Endothelial cell (in vitro differentiated cells): ENCODE measurements around the gene CELF5. TPM values are rescaled to one million over a fixed set of nuclear protein-coding genes. Genes with fewer than 3 reads are reported as not detected.

Experiments used
- DNase-seq: peaks from one replicate; pipeline ENCODE4 v3.0.0; 2021; ENCODE audit warnings: low spot score
- H3K27ac Mint-ChIP-seq: one replicate; pipeline ENCODE4 v1.8.0; 2021; ENCODE audit warnings: mixed read lengths, inconsistent platforms; ENCODE audit not compliant: unreplicated experiment
- H3K27me3 Mint-ChIP-seq: one replicate; pipeline ENCODE4 v1.8.0; 2021; ENCODE audit warnings: mild to moderate bottlenecking, moderate library complexity, mixed read lengths, inconsistent platforms; ENCODE audit not compliant: unreplicated experiment
- H3K36me3 Mint-ChIP-seq: one replicate; pipeline ENCODE4 v1.8.0; 2021; ENCODE audit warnings: mild to moderate bottlenecking, low read depth, mixed read lengths, inconsistent platforms; ENCODE audit not compliant: unreplicated experiment
- H3K4me1 Mint-ChIP-seq: one replicate; pipeline ENCODE4 v1.8.0; 2021; ENCODE audit warnings: mild to moderate bottlenecking, mixed read lengths, inconsistent platforms; ENCODE audit not compliant: unreplicated experiment
- H3K4me3 Mint-ChIP-seq: one replicate; pipeline ENCODE4 v1.8.0; 2021; ENCODE audit warnings: mild to moderate bottlenecking, mixed read lengths, inconsistent platforms; ENCODE audit not compliant: unreplicated experiment
- H3K9me3 Mint-ChIP-seq: one replicate; pipeline ENCODE4 v1.8.0; 2021; ENCODE audit warnings: mixed read lengths, inconsistent platforms; ENCODE audit not compliant: unreplicated experiment
- total RNA-seq: library from RNA; stranded (reverse); fragmentation: NEBNext Ultra II Directional; extraction: Animal tissue kit (Norgen Biotek cat#: 25700); gene quantifications from one replicate; pipeline ENCODE4 v1.2.1, GENCODE V29; 2021; ENCODE audit not compliant: unreplicated experiment
- TF ChIP-seq, protein P1 (sequence below): fragments of 200-600 bp; sonication (generic); IDR thresholded peaks from one replicate; pipeline ENCODE4 v1.5.0; 2021; ENCODE audit warnings: antibody characterized with exemption; ENCODE audit not compliant: unreplicated experiment

CELF5 gene
- total RNA-seq, 1 donor from 2014 or later, result 0.38 TPM

DNA sequence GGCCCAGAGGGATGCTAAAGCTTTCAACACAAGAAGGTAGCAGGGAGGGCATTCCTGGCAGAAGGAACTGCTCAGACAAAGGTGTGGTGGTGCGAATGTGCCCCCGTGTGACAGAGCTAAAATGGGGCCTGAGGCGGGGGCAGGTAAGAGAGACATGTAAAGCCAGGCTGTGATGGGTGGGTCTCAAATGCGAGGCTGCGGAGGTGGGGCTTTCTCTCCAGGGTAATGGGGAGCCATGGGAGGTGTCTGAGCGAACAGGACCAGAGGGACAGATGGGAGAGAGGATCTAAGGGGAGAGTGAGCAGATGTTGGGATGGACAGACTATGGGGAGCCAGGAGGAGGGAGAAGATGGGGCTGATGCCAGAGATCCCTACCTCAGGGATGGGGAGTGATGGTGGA, 97.2 kb downstream of the CELF5 start:
- TF ChIP-seq, protein P1, sequence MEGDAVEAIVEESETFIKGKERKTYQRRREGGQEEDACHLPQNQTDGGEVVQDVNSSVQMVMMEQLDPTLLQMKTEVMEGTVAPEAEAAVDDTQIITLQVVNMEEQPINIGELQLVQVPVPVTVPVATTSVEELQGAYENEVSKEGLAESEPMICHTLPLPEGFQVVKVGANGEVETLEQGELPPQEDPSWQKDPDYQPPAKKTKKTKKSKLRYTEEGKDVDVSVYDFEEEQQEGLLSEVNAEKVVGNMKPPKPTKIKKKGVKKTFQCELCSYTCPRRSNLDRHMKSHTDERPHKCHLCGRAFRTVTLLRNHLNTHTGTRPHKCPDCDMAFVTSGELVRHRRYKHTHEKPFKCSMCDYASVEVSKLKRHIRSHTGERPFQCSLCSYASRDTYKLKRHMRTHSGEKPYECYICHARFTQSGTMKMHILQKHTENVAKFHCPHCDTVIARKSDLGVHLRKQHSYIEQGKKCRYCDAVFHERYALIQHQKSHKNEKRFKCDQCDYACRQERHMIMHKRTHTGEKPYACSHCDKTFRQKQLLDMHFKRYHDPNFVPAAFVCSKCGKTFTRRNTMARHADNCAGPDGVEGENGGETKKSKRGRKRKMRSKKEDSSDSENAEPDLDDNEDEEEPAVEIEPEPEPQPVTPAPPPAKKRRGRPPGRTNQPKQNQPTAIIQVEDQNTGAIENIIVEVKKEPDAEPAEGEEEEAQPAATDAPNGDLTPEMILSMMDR, result no peak
- peaks cover 3% of the 10 kb centered on the region for H3K36me3 Mint-ChIP-seq
- H3K9me3 Mint-ChIP-seq, result no peaks in the 10 kb centered on the region
- H3K27ac Mint-ChIP-seq, result no peak overlapping the region
- H3K4me3 Mint-ChIP-seq, result no peak overlapping the region
- peaks cover 12% of the 10 kb centered on the region for H3K27me3 Mint-ChIP-seq
- no peak for DNase-seq
- no peaks in the 10 kb centered on the region for H3K4me1 Mint-ChIP-seq

DNA sequence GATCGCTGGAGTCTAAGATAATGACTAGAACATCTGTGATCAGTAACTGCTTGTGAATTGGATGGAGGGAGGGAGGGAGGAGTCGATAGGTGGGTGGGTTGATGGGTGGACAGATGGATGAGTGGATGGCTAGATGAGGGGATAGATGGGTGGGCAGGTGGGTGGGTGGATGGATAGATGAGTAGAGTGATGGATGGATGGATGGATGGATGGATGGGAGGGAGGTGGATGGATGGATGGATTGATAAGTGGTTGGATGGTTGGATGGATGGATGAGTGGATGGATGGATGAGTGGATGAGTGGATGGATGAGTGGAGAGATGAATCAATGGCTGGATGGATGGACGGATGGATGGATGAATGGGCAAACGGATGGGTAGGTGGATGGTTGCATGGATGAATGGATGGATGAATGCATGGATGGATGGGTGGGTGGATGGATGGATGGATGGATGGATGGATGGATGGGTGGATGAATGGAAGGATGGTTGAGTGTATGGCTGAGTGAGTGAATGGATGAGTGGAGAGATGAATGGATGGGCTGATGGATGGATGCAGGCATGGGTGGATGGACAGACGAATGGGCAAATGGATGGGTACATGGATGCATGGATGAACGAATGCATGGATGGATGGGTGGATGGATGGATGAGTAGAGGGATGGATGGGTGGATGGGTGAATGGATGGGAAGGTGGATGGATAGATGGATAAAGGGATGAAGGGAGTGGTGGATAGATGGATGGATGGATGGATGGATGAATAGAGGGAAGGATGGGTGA, 97.9 kb downstream of the CELF5 start:
- Mint-ChIP-seq H3K9me3 (no peaks in the 10 kb centered on the region), H3K36me3 (peaks cover 3% of the 10 kb centered on the region), H3K4me3 (no peak overlapping the region), H3K4me1 (no peaks in the 10 kb centered on the region), H3K27me3 (peaks cover 11% of the 10 kb centered on the region), H3K27ac (no peak overlapping the region)
- DNase-seq, result no peak
- TF ChIP-seq, protein P1, result no peak

DNA sequence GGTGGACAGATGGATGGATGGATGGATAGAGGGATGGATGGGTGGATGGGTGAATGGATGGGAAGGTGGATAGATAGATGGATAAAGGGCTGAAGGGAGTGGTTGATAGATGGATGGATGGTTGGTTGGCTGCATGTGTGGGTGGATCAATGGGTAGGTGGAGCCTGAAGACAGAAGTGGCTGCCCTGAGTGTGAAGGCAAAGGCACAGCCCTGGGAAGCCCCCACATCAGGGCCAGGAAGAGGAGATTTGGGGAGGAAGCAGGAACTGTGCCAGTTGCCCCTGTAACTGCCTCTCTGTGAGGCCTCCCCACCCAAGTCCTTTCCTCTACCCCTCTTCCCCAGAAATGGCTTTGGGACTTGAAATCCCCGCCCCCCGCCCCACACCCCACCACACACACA, 98.6 kb downstream of the CELF5 start:
- TF ChIP-seq, protein P1, result no peak
- no peak overlapping the region for H3K27ac Mint-ChIP-seq
- no peak for DNase-seq
- peaks cover 3% of the 10 kb centered on the region for H3K36me3 Mint-ChIP-seq
- H3K27me3 Mint-ChIP-seq, result peaks cover 11% of the 10 kb centered on the region
- H3K4me1 Mint-ChIP-seq, result no peaks in the 10 kb centered on the region
- no peak overlapping the region for H3K4me3 Mint-ChIP-seq
- H3K9me3 Mint-ChIP-seq, result no peaks in the 10 kb centered on the region

DNA sequence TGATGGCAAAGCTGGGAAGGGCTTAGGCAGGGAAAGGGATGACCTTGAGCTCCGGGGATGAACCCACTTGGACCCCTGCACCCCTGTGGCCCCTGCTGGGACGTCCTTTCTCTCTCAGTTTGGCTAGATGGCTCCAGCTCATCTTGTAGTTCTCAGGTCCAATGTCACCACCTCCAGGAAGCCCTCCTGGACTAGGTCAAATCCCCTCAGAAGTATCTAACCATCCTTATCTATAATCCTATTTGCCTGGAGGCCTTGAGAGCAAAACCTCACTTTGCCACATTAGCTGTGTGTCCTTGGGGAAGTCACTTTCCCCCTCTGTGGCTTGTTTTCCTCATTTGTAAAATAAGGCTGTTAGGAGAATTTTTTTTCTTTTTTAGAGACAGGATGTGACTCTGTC, 99.2 kb downstream of the CELF5 start:
- no peak overlapping the region for H3K27ac Mint-ChIP-seq
- H3K36me3 Mint-ChIP-seq, result peaks cover 3% of the 10 kb centered on the region
- H3K4me3 Mint-ChIP-seq, result no peak overlapping the region
- H3K4me1 Mint-ChIP-seq, result no peaks in the 10 kb centered on the region
- no peaks in the 10 kb centered on the region for H3K9me3 Mint-ChIP-seq
- no peak for DNase-seq
- TF ChIP-seq, protein P1, result no peak
- H3K27me3 Mint-ChIP-seq, result peaks cover 11% of the 10 kb centered on the region

DNA sequence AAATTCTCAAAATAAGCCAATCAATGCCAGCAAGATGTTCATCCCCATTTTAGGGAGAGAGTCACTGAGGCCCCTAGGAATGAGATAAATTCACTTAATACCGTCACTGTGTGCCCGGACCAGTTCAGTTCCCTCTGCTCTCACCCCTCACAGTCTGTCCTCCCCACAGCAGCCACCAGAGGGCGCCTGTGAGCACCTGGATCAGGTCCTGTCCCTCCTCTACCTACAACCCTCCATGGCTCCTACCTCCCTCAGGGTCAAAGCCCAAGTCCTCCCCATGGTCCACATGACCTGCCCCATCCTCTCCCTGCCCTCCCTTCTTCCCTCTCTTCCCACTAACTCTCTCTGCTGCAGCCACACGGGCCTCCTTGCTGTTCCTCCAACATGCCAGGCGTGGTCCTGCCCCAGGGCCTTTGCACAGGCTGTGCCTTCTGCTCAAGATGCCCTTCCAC, 100.0 kb downstream of the CELF5 start:
- Mint-ChIP-seq H3K27ac (no peak overlapping the region), H3K27me3 (peaks cover 11% of the 10 kb centered on the region), H3K4me3 (no peak overlapping the region), H3K36me3 (peaks cover 3% of the 10 kb centered on the region), H3K4me1 (no peaks in the 10 kb centered on the region), H3K9me3 (no peaks in the 10 kb centered on the region)
- peak; percentile 62 for DNase-seq
- TF ChIP-seq, protein P1, result peak; percentile 66
